HepG2 (cell line): ENCODE results near the gene STX4. TPM values are rescaled to one million over a fixed set of nuclear protein-coding genes. Genes with fewer than 3 reads are reported as not detected.

Source experiments
- ATF6 ChIP-seq: sonication (generic); formaldehyde crosslinking; conservative IDR thresholded peaks from 2 replicates; pipeline ENCODE4 v1.4.0; 2020; ENCODE audit warnings: missing genetic modification reagents
- HOXA5 ChIP-seq: sonication (generic); formaldehyde crosslinking; IDR thresholded peaks from 2 replicates; pipeline ENCODE4 v1.4.0; 2020; ENCODE audit warnings: missing genetic modification reagents
- MTERF4 ChIP-seq: sonication (generic); formaldehyde crosslinking; IDR thresholded peaks from 2 replicates; pipeline ENCODE4 v1.8.0; 2023; ENCODE audit warnings: mild to moderate bottlenecking, missing genetic modification reagents
- PITX1 ChIP-seq: sonication (generic); formaldehyde crosslinking; IDR thresholded peaks from 2 replicates; pipeline ENCODE4 v1.5.1; 2020; ENCODE audit warnings: mild to moderate bottlenecking, missing genetic modification reagents
- RBFOX2 ChIP-seq: fragments of 200-400 bp; formaldehyde crosslinking; IDR thresholded peaks from 2 replicates; pipeline ENCODE4 v1.6.1; 2017; ENCODE audit warnings: low read depth, mild to moderate bottlenecking, low read length
- SALL1 ChIP-seq: sonication (generic); formaldehyde crosslinking; IDR thresholded peaks from 2 replicates; pipeline ENCODE4 v1.8.0; 2022; ENCODE audit warnings: mild to moderate bottlenecking, missing genetic modification reagents
- SCMH1 ChIP-seq: sonication (generic); formaldehyde crosslinking; IDR thresholded peaks from 2 replicates; pipeline ENCODE4 v1.9.0; 2021; ENCODE audit warnings: missing genetic modification reagents, mild to moderate bottlenecking, borderline replicate concordance
- SIX1 ChIP-seq: sonication (generic); formaldehyde crosslinking; IDR thresholded peaks from 2 replicates; pipeline ENCODE4 v1.4.0; 2020; ENCODE audit warnings: missing genetic modification reagents, borderline replicate concordance
- TRIM22 ChIP-seq: fragments of 450-650 bp; IDR thresholded peaks from 2 replicates; pipeline ENCODE4 v1.6.1; 2017
- ZBTB25 ChIP-seq: IDR thresholded peaks from 2 replicates; pipeline ENCODE4 v1.6.1; 2018; ENCODE audit warnings: missing genetic modification reagents
- ZBTB34 ChIP-seq: sonication (generic); formaldehyde crosslinking; IDR thresholded peaks from 2 replicates; pipeline ENCODE4 v1.8.0; 2022; ENCODE audit warnings: mild to moderate bottlenecking, missing genetic modification reagents
- ZHX1 ChIP-seq: sonication (generic); formaldehyde crosslinking; IDR thresholded peaks from 2 replicates; pipeline ENCODE4 v1.8.1; 2022; ENCODE audit warnings: low read depth, mild to moderate bottlenecking, missing genetic modification reagents
- ZKSCAN1 ChIP-seq: fragments of 150-350 bp; IDR thresholded peaks from 2 replicates; pipeline ENCODE4 v1.6.1; 2014; ENCODE audit warnings: low read length
- ZNF160 ChIP-seq: sonication (generic); formaldehyde crosslinking; IDR thresholded peaks from 2 replicates; pipeline ENCODE4 v1.8.0; 2022; ENCODE audit warnings: mild to moderate bottlenecking, inconsistent platforms, missing genetic modification reagents
- ZNF260 ChIP-seq: sonication (generic); formaldehyde crosslinking; IDR thresholded peaks from 2 replicates; pipeline ENCODE4 v1.4.0; 2020; ENCODE audit warnings: missing genetic modification reagents, low read depth, mild to moderate bottlenecking, borderline replicate concordance
- ZNF33B ChIP-seq: sonication (generic); formaldehyde crosslinking; IDR thresholded peaks from 2 replicates; pipeline ENCODE4 v1.5.1; 2020; ENCODE audit warnings: mild to moderate bottlenecking, missing genetic modification reagents
- ZNF350 ChIP-seq: sonication (generic); formaldehyde crosslinking; IDR thresholded peaks from 2 replicates; pipeline ENCODE4 v1.4.0; 2020; ENCODE audit warnings: mild to moderate bottlenecking, low read depth, missing genetic modification reagents, borderline replicate concordance
- ZNF510 ChIP-seq: sonication (generic); formaldehyde crosslinking; IDR thresholded peaks from 2 replicates; pipeline ENCODE4 v1.4.0; 2020; ENCODE audit warnings: low read depth, mild to moderate bottlenecking, missing genetic modification reagents
- polyA plus RNA-seq, 8 experiments: library from polyadenylated mRNA; depleted of rRNA in 3 of 8; stranded (reverse) in 7 of 8; unstranded in 1 of 8; fragments of >200 nt; fragmentation: Illumina TruSeq in 4 of 8; extraction: Trizol in 4 of 8; gene quantifications; 2 replicates each; pipeline versions ENCODE4 v1.2.1 to v1.2.3, GENCODE V29; 2011 to 2016; ENCODE audit warnings: low read depth in 4 of 8, missing spikeins in 1 of 8, mixed read lengths in 1 of 8; ENCODE audit not compliant: insufficient read depth in 1 of 8
- total RNA-seq, 5 experiments: library from RNA; depleted of rRNA; stranded (reverse); fragments of >200 nt; fragmentation: Illumina TruSeq; extraction: Trizol; gene quantifications; 2 replicates each; pipeline ENCODE4 v1.2.3, GENCODE V29; 2016; ENCODE audit warnings: low read depth in 1 of 5

The STX4 gene
- total and polyA plus RNA-seq, 2 of the 13 experiments (the other 11 are each of a cell fraction or from before 2014, with no cell fraction given): 29.2 to 34.6 TPM

- TF ChIP-seq SIX1 (0 out of 2 replicates have a peak, but pooled peaks have one; percentile 47), ZNF160 (CRISPR knock-in tag) (peak; percentile 37; the same call in 1 of the 2 replicates), ATF6 (CRISPR knock-in tag) (0 out of 2 replicates have a peak, but pooled peaks have one; percentile 57), ZNF350 (CRISPR knock-in tag) (peak; percentile 92), ZNF33B (peak; percentile 98), SALL1 (CRISPR knock-in tag) (peak; percentile 74; the same call in 1 of the 2 replicates), RBFOX2 (peak; percentile 87), MTERF4 (CRISPR knock-in tag) (no peak), ZKSCAN1 (peak; percentile 59; the same call in 1 of the 2 replicates), ZNF510 (CRISPR knock-in tag) (peak; percentile 89), ZBTB34 (peak; percentile 73), ZBTB25 (peak; percentile 95), ZNF260 (CRISPR knock-in tag) (no peak), SCMH1 (CRISPR knock-in tag) (no peak), TRIM22 (no peak), PITX1 (CRISPR knock-in tag) (peak; percentile 11; the same call in 1 of the 2 replicates), HOXA5 (CRISPR knock-in tag) (peak; percentile 92), ZHX1 (peak; percentile 39; the same call in 1 of the 2 replicates)
Measured at GRCh38 chr16:31073970-31074813, 40.8 kb downstream of the STX4 start, which contains the start of the genes ZNF646 and ZNF668 (continued).
